ENCODE data around the gene ZNF229. TPM values are rescaled to one million over a fixed set of nuclear protein-coding genes. Genes with fewer than 3 reads are reported as not detected.
"Not testable (repeated sequence)": the region's sequence is repeated elsewhere in the genome, so short reads cannot be mapped to it uniquely, and the experiment has no call there.

The ZNF229 gene
- total and polyA plus RNA-seq, 9 donors, result 4.2 to 6.6 (median 5.5) TPM

- H3K9me3 ChIP-seq (replicated peaks; ENCODE audit: control insufficient read depth, low read depth, low read length), result peaks cover 32% of the 10 kb centered on the region
- peaks cover 26% of the 10 kb centered on the region for H3K36me3 ChIP-seq (ENCODE audit: control insufficient read depth, insufficient read depth, low read length)
- H3K27ac ChIP-seq (ENCODE audit: low read length), result no peak overlapping the region
- WGBS (ENCODE audit: insufficient coverage), result no CpG with 5 or more reads among the region's 3 CpGs
- DNase-seq, result no peak
- H3K4me3 ChIP-seq (ENCODE audit: low read length), result no peak overlapping the region
- H3K4me1 ChIP-seq (ENCODE audit: control insufficient read depth, insufficient read depth, low read length), result no peaks in the 10 kb centered on the region
- H3K27me3 ChIP-seq (ENCODE audit: control insufficient read depth, insufficient read depth, low read length), result no peaks in the 10 kb centered on the region
Measured at GRCh38 chr19:44438441-44438840, 9.8 kb downstream of the ZNF229 start.

GRCh38 chr19:44435441-44435840 is 12.8 kb downstream of the ZNF229 start:
- 94% methylated on average over 2 of the region's 2 CpGs for whole genome bisulfite sequencing (ENCODE audit: insufficient coverage)
- no peak overlapping the region for H3K27ac ChIP-seq (ENCODE audit: low read length)
- peaks cover 49% of the 10 kb centered on the region for H3K9me3 ChIP-seq (replicated peaks; ENCODE audit: control insufficient read depth, low read depth, low read length)
- no peaks in the 10 kb centered on the region for H3K27me3 ChIP-seq (ENCODE audit: control insufficient read depth, insufficient read depth, low read length)
- DNase-seq, result no peak
- H3K4me1 ChIP-seq (ENCODE audit: control insufficient read depth, insufficient read depth, low read length), result no peaks in the 10 kb centered on the region
- H3K4me3 ChIP-seq (ENCODE audit: low read length), result no peak overlapping the region
- H3K36me3 ChIP-seq (ENCODE audit: control insufficient read depth, insufficient read depth, low read length), result peaks cover 33% of the 10 kb centered on the region

DNA sequence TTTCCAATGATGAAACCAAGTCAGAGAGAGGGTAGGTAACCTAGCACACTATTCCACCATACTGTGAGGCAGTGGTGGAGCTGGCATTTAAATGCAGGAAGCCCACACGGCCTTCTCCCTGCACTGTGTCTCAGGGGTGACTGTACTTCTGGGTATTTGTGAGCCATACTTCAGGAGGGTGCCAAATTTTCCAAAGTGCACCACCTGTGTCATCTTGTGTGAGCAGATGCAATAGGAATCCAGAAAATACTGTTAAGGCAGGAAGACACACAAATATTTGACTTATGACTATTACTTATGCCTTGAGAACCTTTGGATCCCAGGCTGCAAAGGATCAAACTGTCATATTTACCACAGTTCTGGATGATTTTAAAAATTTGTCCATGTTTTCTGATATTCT is 17.3 kb downstream of the ZNF229 start:
- WGBS (ENCODE audit: insufficient coverage), result no CpG with 5 or more reads among the region's 1 CpG
- Histone ChIP-seq H3K4me3 (ENCODE audit: low read length) (no peak overlapping the region), H3K9me3 (replicated peaks; ENCODE audit: control insufficient read depth, low read depth, low read length) (peaks cover 79% of the 10 kb centered on the region)

DNA sequence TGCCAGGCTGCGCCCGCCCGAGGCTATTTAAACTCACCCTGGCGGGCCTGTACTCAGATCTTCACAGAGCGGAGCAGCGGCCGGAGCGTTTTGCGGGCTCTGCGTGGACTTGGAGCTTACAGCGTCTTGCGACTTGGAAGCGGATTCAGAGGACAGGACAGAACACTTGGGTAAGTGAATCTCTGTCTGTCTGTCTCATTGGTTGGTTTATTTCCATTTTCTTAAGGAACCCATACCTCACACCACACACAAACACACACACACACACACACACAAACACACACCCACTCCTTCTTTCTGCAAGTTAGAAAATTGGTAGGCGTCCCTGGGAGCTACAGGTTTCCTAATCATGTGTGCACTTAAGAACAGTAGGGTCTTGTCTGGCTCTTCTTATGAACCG is 32.7 kb downstream of the ZNF229 start:
- H3K36me3 ChIP-seq (ENCODE audit: control insufficient read depth, insufficient read depth, low read length); H3K27me3 ChIP-seq (ENCODE audit: control insufficient read depth, insufficient read depth, low read length); H3K4me1 ChIP-seq (ENCODE audit: control insufficient read depth, insufficient read depth, low read length); DNase-seq; H3K27ac ChIP-seq (ENCODE audit: low read length); H3K4me3 ChIP-seq (ENCODE audit: low read length); H3K9me3 ChIP-seq (replicated peaks; ENCODE audit: control insufficient read depth, low read depth, low read length): not testable (repeated sequence)
- 71% methylated on average over 1 of the region's 15 CpGs for WGBS (ENCODE audit: insufficient coverage)

More for the DNA sequence above, 17.3 kb downstream of the ZNF229 start:
- no peak for DNase-seq
- Histone ChIP-seq H3K4me1 (ENCODE audit: control insufficient read depth, insufficient read depth, low read length) (no peaks in the 10 kb centered on the region), H3K27ac (ENCODE audit: low read length) (no peak overlapping the region), H3K36me3 (ENCODE audit: control insufficient read depth, insufficient read depth, low read length) (peaks cover 45% of the 10 kb centered on the region), H3K27me3 (ENCODE audit: control insufficient read depth, insufficient read depth, low read length) (no peaks in the 10 kb centered on the region)

DNA sequence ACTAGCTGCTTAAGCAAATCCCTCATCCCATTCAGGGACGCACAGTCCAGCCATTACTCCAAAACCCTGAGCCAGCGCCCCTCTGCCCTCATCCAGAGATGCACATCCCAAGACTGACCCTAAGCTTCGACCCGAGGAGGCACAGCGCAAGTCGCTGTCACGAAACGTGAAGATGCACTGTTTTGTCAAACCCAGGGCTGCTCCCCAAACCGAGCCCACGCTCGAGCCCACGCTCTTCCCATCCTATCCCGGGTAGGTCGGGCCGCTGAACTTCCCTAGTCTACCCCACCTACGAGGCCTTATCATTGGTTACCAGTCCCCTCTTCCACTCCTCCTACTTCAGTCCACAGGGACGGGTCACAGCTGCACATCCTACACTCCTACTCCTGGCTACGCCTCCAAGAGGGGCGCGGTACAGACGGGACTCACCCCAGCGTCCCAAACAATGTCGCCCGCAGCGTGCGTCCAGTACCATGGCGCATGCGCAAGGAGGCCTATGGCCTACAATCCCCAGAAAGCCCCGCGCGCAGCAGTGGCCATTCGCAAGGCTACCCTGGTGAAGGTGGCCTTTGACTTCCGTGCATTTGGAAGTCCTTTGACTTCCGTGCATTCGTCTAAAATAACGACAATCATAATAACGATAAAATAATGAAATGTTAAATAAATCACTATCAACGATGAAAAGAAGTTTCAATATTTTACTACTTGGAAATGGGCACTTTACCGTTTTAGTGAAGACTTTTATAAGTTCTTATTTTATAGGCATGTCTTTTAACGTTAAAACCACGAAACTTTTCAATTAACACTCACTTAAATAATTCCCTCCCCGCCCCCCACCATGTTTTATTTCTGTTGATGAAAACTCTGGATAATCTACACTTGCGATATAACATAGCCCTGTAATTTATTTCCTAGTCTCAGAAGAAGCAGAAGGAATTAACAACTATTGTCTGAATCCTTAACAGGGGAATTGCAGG is 46.8 kb downstream of the ZNF229 start, which contains the start of gene ZNF285:
Gene ZNF285 (minus strand): TSS at position 470 of the 977 bp plus-strand sequence. CDS start 4,395 bp downstream, outside the sequence.
- peak within 1 kb of the TSS; percentile 77 for H3K27ac ChIP-seq (ENCODE audit: low read length)
- no peaks in the 10 kb centered on the region for H3K9me3 ChIP-seq (replicated peaks; ENCODE audit: control insufficient read depth, low read depth, low read length)
- H3K4me1 ChIP-seq (ENCODE audit: control insufficient read depth, insufficient read depth, low read length), result peaks cover 3% of the 10 kb centered on the region
- DNase-seq, result peak; percentile 99
- H3K4me3 ChIP-seq (ENCODE audit: low read length), result peak within 1 kb of the TSS; percentile 54
- no peaks in the 10 kb centered on the region for H3K27me3 ChIP-seq (ENCODE audit: control insufficient read depth, insufficient read depth, low read length)
- H3K36me3 ChIP-seq (ENCODE audit: control insufficient read depth, insufficient read depth, low read length), result peaks cover 3% of the 10 kb centered on the region
- under 1% methylated on average over 28 of the region's 43 CpGs for WGBS (ENCODE audit: insufficient coverage)

GRCh38 chr19:44389268-44389667 is 59.0 kb downstream of the ZNF229 start:
- not testable (repeated sequence) for H3K4me3 ChIP-seq (ENCODE audit: low read length); H3K4me1 ChIP-seq (ENCODE audit: control insufficient read depth, insufficient read depth, low read length); DNase-seq; H3K27me3 ChIP-seq (ENCODE audit: control insufficient read depth, insufficient read depth, low read length); H3K9me3 ChIP-seq (replicated peaks; ENCODE audit: control insufficient read depth, low read depth, low read length); H3K27ac ChIP-seq (ENCODE audit: low read length)
- H3K36me3 ChIP-seq (ENCODE audit: control insufficient read depth, insufficient read depth, low read length), result peaks cover 15% of the 10 kb centered on the region
- WGBS (ENCODE audit: insufficient coverage), result no CpG with 5 or more reads among the region's 4 CpGs

Other genes with a start within 250 kb of the ZNF229 start
- 18.9 TPM for gene ZNF227, start 235.9 kb downstream of the ZNF229 start, total RNA-seq
- gene ZNF227, start 235.9 kb downstream of the ZNF229 start, polyA plus RNA-seq (ENCODE audit: insufficient read depth in 1 of 8, insufficient read length in 8 of 8, low replicate concordance in 1 of 8), result 10 to 100 TPM; 11.1 to 15.1 (median 12.7) TPM
- 2.4 TPM for gene ZNF233, start 188.6 kb downstream of the ZNF229 start, total RNA-seq
- gene ZNF233, start 188.6 kb downstream of the ZNF229 start, polyA plus RNA-seq (ENCODE audit: insufficient read depth in 1 of 8, insufficient read length in 8 of 8, low replicate concordance in 1 of 8), result 1 to 10 TPM; 1.4 to 3.5 (median 2.5) TPM
- gene ZNF235, start 143.4 kb downstream of the ZNF229 start, total RNA-seq, result 8.6 TPM
- gene ZNF235, start 143.4 kb downstream of the ZNF229 start, polyA plus RNA-seq (ENCODE audit: insufficient read depth in 1 of 8, insufficient read length in 8 of 8, low replicate concordance in 1 of 8), result 1 to 10 TPM; 4.3 to 6.9 (median 5.8) TPM
- gene ZNF112, start 91.8 kb downstream of the ZNF229 start, total RNA-seq, result 8.9 TPM
- 1 to 10 TPM; 4.9 to 6.4 (median 6.0) TPM for gene ZNF112, start 91.8 kb downstream of the ZNF229 start, polyA plus RNA-seq (ENCODE audit: insufficient read depth in 1 of 8, insufficient read length in 8 of 8, low replicate concordance in 1 of 8)
- 7.2 TPM for gene ZNF285, start 46.9 kb downstream of the ZNF229 start, total RNA-seq
- gene ZNF285, start 46.9 kb downstream of the ZNF229 start, polyA plus RNA-seq (ENCODE audit: insufficient read depth in 1 of 8, insufficient read length in 8 of 8, low replicate concordance in 1 of 8), result 1 to 10 TPM; 3.5 to 6.8 (median 4.4) TPM
- gene ZNF180, start 52.0 kb upstream of the ZNF229 start, total RNA-seq, result 10.2 TPM
- gene ZNF180, start 52.0 kb upstream of the ZNF229 start, polyA plus RNA-seq (ENCODE audit: insufficient read depth in 1 of 8, insufficient read length in 8 of 8, low replicate concordance in 1 of 8), result 1 to 10 TPM; 4.8 to 9.7 (median 6.4) TPM
- not detected for gene CEACAM20, start 81.2 kb upstream of the ZNF229 start, total RNA-seq
- not detected for gene CEACAM20, start 81.2 kb upstream of the ZNF229 start, polyA plus RNA-seq (ENCODE audit: insufficient read depth in 1 of 8, insufficient read length in 8 of 8, low replicate concordance in 1 of 8)
- not detected for gene IGSF23, start 165.1 kb upstream of the ZNF229 start, total RNA-seq
- not detected for gene IGSF23, start 165.1 kb upstream of the ZNF229 start, polyA plus RNA-seq (ENCODE audit: insufficient read depth in 1 of 8, insufficient read length in 8 of 8, low replicate concordance in 1 of 8)
- gene PVR, start 195.4 kb upstream of the ZNF229 start, total RNA-seq, result 22.3 TPM
- 10 to 100 TPM; 18.4 to 25.6 (median 20.1) TPM for gene PVR, start 195.4 kb upstream of the ZNF229 start, polyA plus RNA-seq (ENCODE audit: insufficient read depth in 1 of 8, insufficient read length in 8 of 8, low replicate concordance in 1 of 8)
- 2.8 TPM for gene CEACAM19, start 223.0 kb upstream of the ZNF229 start, total RNA-seq
- gene CEACAM19, start 223.0 kb upstream of the ZNF229 start, polyA plus RNA-seq (ENCODE audit: insufficient read depth in 1 of 8, insufficient read length in 8 of 8, low replicate concordance in 1 of 8), result 10 to 100 TPM in 1 of 8 donors, 1 to 10 TPM in 7; 4.0 to 11.7 (median 7.1) TPM